K562 (cell line): ENCODE data around the gene KLF2.

Experiments used
- JUNB ChIP-seq: fragments of 450-650 bp; formaldehyde crosslinking; conservative IDR thresholded peaks from 2 replicates; pipeline ENCODE4 v1.4.0; 2020; ENCODE audit warnings: mild to moderate bottlenecking
- SETDB1 ChIP-seq: IDR thresholded peaks from one replicate; pipeline ENCODE4 v1.6.1; 2012; ENCODE audit warnings: low read length, control low read depth, inconsistent platforms
- SMAD3 ChIP-seq: fragments of 450-650 bp; formaldehyde crosslinking; conservative IDR thresholded peaks from 2 replicates; pipeline ENCODE4 v1.4.0; 2020; ENCODE audit warnings: mild to moderate bottlenecking
- ZNF780A ChIP-seq: fragments of 250-450 bp; sonication (Bioruptor Pico); IDR thresholded peaks from 2 replicates; pipeline ENCODE4 v1.5.0; 2021; ENCODE audit warnings: mild to moderate bottlenecking
- TF ChIP-seq, protein P1 (sequence below): sonication (generic); formaldehyde crosslinking; IDR thresholded peaks from 2 replicates; pipeline ENCODE4 v1.8.1; 2023; ENCODE audit warnings: mild to moderate bottlenecking, missing genetic modification reagents
- TF ChIP-seq, protein P2 (sequence below): sonication (generic); formaldehyde crosslinking; IDR thresholded peaks from 2 replicates; pipeline ENCODE4 v1.9.0; 2022; ENCODE audit warnings: mild to moderate bottlenecking, missing genetic modification reagents
- TF ChIP-seq, protein P3 (sequence below): fragments of 250-450 bp; sonication (Bioruptor Pico); IDR thresholded peaks from 2 replicates; pipeline ENCODE4 v1.4.0; 2020; ENCODE audit warnings: mild to moderate bottlenecking, moderate library complexity, borderline replicate concordance
- TF ChIP-seq, protein P4 (sequence below): sonication (generic); formaldehyde crosslinking; IDR thresholded peaks from 2 replicates; pipeline ENCODE4 v1.5.0; 2020; ENCODE audit warnings: missing genetic modification reagents
- TF ChIP-seq, protein P5 (sequence below), 3 experiments: IDR thresholded peaks in 2 of 3; conservative IDR thresholded peaks in 1 of 3; 2 replicates each; pipeline ENCODE4 v1.5.1; 2011 to 2012; ENCODE audit warnings: low read length in 3 of 3, mild to moderate bottlenecking in 3 of 3, control low read depth in 2 of 3, improper control_type of control experiment in 1 of 3, inconsistent platforms in 1 of 3, low read depth in 1 of 3, mixed read lengths in 1 of 3, moderate library complexity in 1 of 3; ENCODE audit not compliant: insufficient read depth in 2 of 3

DNA sequence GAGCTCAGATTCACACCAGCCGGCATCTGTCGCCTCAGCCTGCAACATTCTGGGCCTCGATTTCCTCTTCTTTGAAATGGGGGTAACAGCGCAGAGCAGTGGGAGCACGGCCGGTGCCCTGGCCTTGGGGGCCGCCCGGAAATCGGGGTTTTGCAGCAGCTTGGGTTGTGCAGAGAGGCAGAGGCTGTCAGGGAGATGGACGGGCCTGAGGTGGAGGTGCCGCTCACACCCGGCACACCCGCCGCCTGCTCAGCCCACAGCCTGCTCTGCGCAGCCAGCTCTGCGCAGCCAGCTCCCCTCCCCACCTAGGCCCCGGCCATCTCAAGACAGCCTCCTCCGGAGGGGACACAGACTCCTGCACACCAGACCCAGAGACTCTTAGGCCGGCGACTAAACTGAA is 10.6 kb downstream of the KLF2 start:
- TF ChIP-seq SETDB1 (no peak), ZNF780A (CRISPR knock-in tag) (no peak), JUNB (CRISPR knock-in tag) (no peak), SMAD3 (CRISPR knock-in tag) (no peak)
- TF ChIP-seq, protein P1, sequence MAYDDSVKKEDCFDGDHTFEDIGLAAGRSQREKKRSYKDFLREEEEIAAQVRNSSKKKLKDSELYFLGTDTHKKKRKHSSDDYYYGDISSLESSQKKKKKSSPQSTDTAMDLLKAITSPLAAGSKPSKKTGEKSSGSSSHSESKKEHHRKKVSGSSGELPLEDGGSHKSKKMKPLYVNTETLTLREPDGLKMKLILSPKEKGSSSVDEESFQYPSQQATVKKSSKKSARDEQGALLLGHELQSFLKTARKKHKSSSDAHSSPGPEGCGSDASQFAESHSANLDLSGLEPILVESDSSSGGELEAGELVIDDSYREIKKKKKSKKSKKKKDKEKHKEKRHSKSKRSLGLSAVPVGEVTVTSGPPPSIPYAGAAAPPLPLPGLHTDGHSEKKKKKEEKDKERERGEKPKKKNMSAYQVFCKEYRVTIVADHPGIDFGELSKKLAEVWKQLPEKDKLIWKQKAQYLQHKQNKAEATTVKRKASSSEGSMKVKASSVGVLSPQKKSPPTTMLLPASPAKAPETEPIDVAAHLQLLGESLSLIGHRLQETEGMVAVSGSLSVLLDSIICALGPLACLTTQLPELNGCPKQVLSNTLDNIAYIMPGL (CRISPR knock-in tag), result no peak
- TF ChIP-seq, protein P2, sequence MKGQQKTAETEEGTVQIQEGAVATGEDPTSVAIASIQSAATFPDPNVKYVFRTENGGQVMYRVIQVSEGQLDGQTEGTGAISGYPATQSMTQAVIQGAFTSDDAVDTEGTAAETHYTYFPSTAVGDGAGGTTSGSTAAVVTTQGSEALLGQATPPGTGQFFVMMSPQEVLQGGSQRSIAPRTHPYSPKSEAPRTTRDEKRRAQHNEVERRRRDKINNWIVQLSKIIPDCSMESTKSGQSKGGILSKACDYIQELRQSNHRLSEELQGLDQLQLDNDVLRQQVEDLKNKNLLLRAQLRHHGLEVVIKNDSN, result no peak
- TF ChIP-seq, protein P3, sequence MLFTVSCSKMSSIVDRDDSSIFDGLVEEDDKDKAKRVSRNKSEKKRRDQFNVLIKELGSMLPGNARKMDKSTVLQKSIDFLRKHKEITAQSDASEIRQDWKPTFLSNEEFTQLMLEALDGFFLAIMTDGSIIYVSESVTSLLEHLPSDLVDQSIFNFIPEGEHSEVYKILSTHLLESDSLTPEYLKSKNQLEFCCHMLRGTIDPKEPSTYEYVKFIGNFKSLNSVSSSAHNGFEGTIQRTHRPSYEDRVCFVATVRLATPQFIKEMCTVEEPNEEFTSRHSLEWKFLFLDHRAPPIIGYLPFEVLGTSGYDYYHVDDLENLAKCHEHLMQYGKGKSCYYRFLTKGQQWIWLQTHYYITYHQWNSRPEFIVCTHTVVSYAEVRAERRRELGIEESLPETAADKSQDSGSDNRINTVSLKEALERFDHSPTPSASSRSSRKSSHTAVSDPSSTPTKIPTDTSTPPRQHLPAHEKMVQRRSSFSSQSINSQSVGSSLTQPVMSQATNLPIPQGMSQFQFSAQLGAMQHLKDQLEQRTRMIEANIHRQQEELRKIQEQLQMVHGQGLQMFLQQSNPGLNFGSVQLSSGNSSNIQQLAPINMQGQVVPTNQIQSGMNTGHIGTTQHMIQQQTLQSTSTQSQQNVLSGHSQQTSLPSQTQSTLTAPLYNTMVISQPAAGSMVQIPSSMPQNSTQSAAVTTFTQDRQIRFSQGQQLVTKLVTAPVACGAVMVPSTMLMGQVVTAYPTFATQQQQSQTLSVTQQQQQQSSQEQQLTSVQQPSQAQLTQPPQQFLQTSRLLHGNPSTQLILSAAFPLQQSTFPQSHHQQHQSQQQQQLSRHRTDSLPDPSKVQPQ (CRISPR knock-in tag), result no peak
- TF ChIP-seq, protein P4, sequence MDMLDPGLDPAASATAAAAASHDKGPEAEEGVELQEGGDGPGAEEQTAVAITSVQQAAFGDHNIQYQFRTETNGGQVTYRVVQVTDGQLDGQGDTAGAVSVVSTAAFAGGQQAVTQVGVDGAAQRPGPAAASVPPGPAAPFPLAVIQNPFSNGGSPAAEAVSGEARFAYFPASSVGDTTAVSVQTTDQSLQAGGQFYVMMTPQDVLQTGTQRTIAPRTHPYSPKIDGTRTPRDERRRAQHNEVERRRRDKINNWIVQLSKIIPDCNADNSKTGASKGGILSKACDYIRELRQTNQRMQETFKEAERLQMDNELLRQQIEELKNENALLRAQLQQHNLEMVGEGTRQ (CRISPR knock-in tag), result no peak
- TF ChIP-seq, protein P5, sequence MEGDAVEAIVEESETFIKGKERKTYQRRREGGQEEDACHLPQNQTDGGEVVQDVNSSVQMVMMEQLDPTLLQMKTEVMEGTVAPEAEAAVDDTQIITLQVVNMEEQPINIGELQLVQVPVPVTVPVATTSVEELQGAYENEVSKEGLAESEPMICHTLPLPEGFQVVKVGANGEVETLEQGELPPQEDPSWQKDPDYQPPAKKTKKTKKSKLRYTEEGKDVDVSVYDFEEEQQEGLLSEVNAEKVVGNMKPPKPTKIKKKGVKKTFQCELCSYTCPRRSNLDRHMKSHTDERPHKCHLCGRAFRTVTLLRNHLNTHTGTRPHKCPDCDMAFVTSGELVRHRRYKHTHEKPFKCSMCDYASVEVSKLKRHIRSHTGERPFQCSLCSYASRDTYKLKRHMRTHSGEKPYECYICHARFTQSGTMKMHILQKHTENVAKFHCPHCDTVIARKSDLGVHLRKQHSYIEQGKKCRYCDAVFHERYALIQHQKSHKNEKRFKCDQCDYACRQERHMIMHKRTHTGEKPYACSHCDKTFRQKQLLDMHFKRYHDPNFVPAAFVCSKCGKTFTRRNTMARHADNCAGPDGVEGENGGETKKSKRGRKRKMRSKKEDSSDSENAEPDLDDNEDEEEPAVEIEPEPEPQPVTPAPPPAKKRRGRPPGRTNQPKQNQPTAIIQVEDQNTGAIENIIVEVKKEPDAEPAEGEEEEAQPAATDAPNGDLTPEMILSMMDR (IDR thresholded peaks at IDR 0.05 in 2 of 3, conservative IDR thresholded peaks at IDR 0.05 in 1 of 3; ENCODE audit: insufficient read depth in 2 of 3, low read depth in 1 of 3, low read length in 3 of 3), result no peak
